Parathyroid adenoma (tissue), 2 donors: ENCODE measurements around the gene IL3RA.

ENCODE experiments used
- H2AFZ ChIP-seq: fragments of 300-600 bp; sonication (generic); one replicate; pipeline ENCODE4 v1.7.0; 2017; ENCODE audit warnings: antibody characterized with exemption, mild to moderate bottlenecking
- H3K27ac ChIP-seq: fragments of 300-600 bp; sonication (generic); one replicate; pipeline ENCODE4 v1.7.0; 2017
- H3K27me3 ChIP-seq: fragments of 300-600 bp; sonication (generic); one replicate; pipeline ENCODE4 v1.7.0; 2017; ENCODE audit warnings: low read length; ENCODE audit not compliant: control insufficient read depth, insufficient read depth
- H3K36me3 ChIP-seq: fragments of 300-600 bp; sonication (generic); one replicate; pipeline ENCODE4 v1.7.0; 2017; ENCODE audit warnings: low read length; ENCODE audit not compliant: control insufficient read depth, insufficient read depth
- H3K4me1 ChIP-seq: fragments of 300-600 bp; sonication (generic); one replicate; pipeline ENCODE4 v1.7.0; 2017; ENCODE audit warnings: control low read depth
- H3K4me2 ChIP-seq: fragments of 300-600 bp; sonication (generic); one replicate; pipeline ENCODE4 v1.7.0; 2017; ENCODE audit warnings: low read length
- H3K4me3 ChIP-seq: fragments of 300-600 bp; sonication (generic); one replicate; pipeline ENCODE4 v1.7.0; 2017; ENCODE audit warnings: low read depth, low read length
- H3K79me2 ChIP-seq: fragments of 300-600 bp; sonication (generic); one replicate; pipeline ENCODE4 v1.7.0; 2017; ENCODE audit warnings: control low read depth
- H3K9ac ChIP-seq: fragments of 300-600 bp; sonication (generic); one replicate; pipeline ENCODE4 v1.7.0; 2017; ENCODE audit warnings: mild to moderate bottlenecking
- H3K9me3 ChIP-seq: fragments of 300-600 bp; sonication (generic); one replicate; pipeline ENCODE4 v1.7.0; 2017; ENCODE audit warnings: low read length; ENCODE audit not compliant: control insufficient read depth
- CTCF ChIP-seq: fragments of 300-600 bp; sonication (generic); IDR thresholded peaks from one replicate; pipeline ENCODE4 v1.7.0; 2017; ENCODE audit warnings: antibody characterized with exemption, mild to moderate bottlenecking
- donor health status: primary hyperparathyroidism.

IL3RA gene

GRCh38 chrX:1416965-1417760, 80.6 kb downstream of the IL3RA start:
- Histone ChIP-seq H3K4me2 (no peak overlapping the region), H3K27me3 (no peaks in the 10 kb centered on the region), H3K79me2 (no peaks in the 10 kb centered on the region), H3K9me3 (no peaks in the 10 kb centered on the region), H3K36me3 (no peaks in the 10 kb centered on the region), H3K9ac (no peak overlapping the region), H3K4me1 (no peaks in the 10 kb centered on the region), H3K4me3 (no peak overlapping the region), H3K27ac (no peak overlapping the region), H2AFZ (no peak overlapping the region)
- no peak for TF ChIP-seq CTCF

DNA sequence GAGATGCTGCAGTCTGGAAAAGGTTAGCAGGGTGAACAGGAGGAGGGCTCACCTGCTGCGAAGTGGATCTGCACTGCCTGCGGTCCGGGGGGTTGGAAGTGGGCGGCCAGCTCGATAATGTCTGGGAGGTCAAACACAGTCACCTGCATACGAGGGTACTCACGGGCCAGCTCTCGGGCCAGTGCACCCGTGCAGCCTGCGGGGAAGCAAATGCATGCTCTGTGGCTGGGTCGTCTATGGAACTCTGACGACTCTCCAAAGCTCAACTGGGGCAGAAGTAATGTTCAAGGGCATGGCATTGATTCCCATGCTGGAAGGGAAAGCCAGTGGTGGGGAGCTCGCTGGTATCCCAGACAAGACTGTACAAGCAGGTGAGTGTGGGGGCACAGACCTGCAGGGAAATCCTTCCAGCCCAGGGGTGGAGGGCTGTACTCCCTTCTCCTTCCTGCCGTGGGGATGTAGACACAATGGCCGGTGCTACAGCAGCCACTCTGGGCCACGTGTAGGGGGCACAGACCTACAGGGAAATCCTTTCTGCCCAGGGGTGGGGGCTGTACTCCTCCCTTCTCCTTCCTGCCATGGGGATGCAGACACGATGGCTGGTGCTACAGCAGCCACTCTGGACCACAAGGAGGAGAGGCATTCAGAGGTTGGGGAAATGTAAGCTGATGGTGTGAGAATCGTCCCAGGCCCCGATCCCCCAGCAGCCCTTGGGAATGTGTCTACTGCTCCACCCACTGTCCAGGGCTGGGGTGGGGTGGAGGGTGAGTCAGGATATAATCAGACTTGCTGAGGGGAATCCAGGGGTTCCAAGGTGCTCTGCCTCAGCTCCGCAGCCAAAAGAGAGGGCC, 81.6 kb downstream of the IL3RA start:
- no peak overlapping the region for H3K9ac ChIP-seq
- no peaks in the 10 kb centered on the region for H3K27me3 ChIP-seq
- no peaks in the 10 kb centered on the region for H3K36me3 ChIP-seq
- no peaks in the 10 kb centered on the region for H3K4me1 ChIP-seq
- TF ChIP-seq CTCF: no peak
- no peak overlapping the region for H2AFZ ChIP-seq
- H3K9me3 ChIP-seq: no peaks in the 10 kb centered on the region
- no peak overlapping the region for H3K4me3 ChIP-seq
- H3K27ac ChIP-seq: no peak overlapping the region
- H3K4me2 ChIP-seq: no peak overlapping the region
- H3K79me2 ChIP-seq: no peaks in the 10 kb centered on the region

GRCh38 chrX:1418901-1419544, 82.4 kb downstream of the IL3RA start:
- H3K9me3 ChIP-seq: no peaks in the 10 kb centered on the region
- H3K27me3 ChIP-seq: no peaks in the 10 kb centered on the region
- no peak overlapping the region for H3K4me3 ChIP-seq
- no peak overlapping the region for H2AFZ ChIP-seq
- H3K27ac ChIP-seq: no peak overlapping the region
- H3K4me1 ChIP-seq: no peaks in the 10 kb centered on the region
- TF ChIP-seq CTCF: no peak
- H3K4me2 ChIP-seq: no peak overlapping the region
- no peaks in the 10 kb centered on the region for H3K79me2 ChIP-seq
- no peak overlapping the region for H3K9ac ChIP-seq
- H3K36me3 ChIP-seq: no peaks in the 10 kb centered on the region

DNA sequence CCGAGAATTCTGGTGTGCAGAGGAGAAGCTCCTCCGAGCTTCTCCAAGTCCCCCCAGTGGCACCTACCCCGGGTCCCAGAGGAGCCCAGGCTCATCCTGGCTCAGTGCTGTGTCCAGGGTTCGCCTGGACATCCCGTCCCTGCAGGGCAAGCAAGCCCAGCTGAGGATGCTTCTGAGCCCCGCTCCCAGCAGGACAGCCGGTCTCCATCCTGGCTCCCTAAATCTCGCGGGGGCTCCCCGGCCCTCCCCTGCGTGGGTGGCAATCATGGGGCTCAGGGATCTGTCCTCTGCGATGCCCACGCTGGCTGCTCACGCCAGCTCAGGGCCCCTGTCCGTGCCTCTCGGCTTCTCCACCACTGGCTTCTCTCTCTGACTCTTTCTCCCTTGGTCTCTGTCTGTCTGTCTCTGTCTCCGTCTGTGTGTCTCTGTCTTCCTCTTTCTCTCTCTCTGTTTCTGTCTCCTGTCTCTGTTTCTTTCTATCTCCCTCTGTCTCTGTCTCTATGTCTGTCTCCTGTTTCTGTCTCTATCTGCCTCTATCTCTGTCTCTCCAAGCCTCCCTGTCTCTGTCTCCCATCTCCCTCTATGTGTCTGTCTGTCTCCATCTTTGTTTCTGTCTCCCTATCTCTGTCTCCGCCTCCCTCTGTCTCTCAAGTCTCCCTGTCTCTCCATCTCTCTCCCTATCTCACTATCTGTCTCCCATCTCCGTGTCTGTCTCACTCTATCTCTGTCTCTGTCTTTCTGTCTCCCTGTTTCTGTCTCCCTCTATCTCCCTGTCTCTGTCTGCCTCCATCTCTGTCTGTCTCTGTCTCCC, 83.2 kb downstream of the IL3RA start:
- no peak for TF ChIP-seq CTCF
- Histone ChIP-seq H3K4me2 (no peak overlapping the region), H3K27ac (no peak overlapping the region), H2AFZ (no peak overlapping the region), H3K9ac (no peak overlapping the region), H3K4me1 (no peaks in the 10 kb centered on the region), H3K79me2 (no peaks in the 10 kb centered on the region), H3K36me3 (no peaks in the 10 kb centered on the region), H3K27me3 (no peaks in the 10 kb centered on the region), H3K9me3 (no peaks in the 10 kb centered on the region), H3K4me3 (no peak overlapping the region)
